GM19099 (cell line): ENCODE results near the gene FBXO38.

ENCODE experiments used
- POLR2A ChIP-seq: IDR thresholded peaks from 3 replicates; pipeline ENCODE4 v1.6.1; 2011; ENCODE audit warnings: low read depth; ENCODE audit not compliant: insufficient read length; ENCODE audit errors: extremely low read depth

Gene FBXO38

GRCh38 chr5:148471379-148471778, 87.6 kb downstream of the FBXO38 start:
- TF ChIP-seq POLR2A = no peak

- no peak for TF ChIP-seq POLR2A
These were observed 90.3 kb downstream of the FBXO38 start for GRCh38 chr5:148474025-148474511.

DNA sequence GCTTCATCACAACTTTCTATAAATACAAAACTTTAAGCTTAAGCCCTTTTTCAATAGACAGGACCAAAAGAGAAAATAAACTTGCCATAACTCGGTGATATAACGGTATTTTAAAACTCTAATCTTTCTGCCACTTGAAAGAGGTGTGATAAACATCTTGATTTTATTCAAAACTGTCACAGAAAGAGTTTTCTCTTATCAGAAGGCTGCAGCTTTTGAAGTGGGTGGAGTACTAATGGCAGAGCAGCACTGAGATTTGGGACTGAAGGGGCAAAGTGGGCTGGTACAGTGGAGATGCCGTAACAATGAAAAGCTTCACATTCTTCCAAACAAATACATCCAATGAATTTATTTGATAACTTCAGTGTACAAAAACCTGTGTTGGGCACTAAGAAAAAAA, 92.5 kb downstream of the FBXO38 start:
- TF ChIP-seq POLR2A = no peak

DNA sequence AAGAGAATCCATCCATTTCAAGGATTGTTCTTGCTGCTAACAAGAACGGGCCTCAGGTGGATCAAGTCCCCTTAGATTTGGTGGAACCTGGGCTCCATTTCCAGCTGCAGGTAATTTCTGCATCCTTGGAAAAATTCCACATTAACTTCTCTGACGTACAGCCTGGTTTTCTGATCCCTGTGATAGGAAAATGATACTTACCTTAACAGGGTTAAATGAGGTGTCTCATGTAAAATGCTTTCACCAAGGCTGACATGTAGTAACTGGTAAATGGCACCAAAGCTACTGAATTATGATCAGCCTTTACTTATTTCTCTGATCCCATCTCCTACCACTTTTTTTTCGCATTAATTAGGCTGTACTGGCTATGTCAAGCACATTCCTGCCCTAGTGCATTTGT, 93.7 kb downstream of the FBXO38 start:
- no peak for TF ChIP-seq POLR2A

DNA sequence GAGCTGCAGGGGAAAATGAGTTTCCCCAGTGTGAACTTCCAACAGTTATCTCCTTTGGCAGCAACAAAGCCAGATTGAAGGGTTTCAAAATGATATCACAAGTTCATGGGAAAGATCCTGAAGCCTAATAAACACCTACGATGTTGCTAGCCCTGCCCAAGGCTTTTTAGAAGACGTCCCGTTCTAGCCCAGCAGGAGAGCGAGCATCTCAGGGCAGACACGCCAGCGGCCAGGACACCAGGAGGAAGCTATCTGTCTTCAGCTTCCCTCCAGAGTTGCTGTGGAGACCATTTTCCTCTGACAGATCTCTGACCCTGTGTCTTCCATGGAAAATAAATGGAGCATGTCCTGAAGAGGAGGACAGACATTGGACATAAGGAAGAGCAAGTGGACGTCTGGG, 98.4 kb downstream of the FBXO38 start:
- no peak for TF ChIP-seq POLR2A

- no peak for TF ChIP-seq POLR2A
These were observed 99.1 kb downstream of the FBXO38 start for GRCh38 chr5:148482697-148483462.

GRCh38 chr5:148483750-148484149, 100.0 kb downstream of the FBXO38 start:
- no peak for TF ChIP-seq POLR2A

- TF ChIP-seq POLR2A = no peak
These were observed 100.9 kb downstream of the FBXO38 start for GRCh38 chr5:148484651-148485050.

DNA sequence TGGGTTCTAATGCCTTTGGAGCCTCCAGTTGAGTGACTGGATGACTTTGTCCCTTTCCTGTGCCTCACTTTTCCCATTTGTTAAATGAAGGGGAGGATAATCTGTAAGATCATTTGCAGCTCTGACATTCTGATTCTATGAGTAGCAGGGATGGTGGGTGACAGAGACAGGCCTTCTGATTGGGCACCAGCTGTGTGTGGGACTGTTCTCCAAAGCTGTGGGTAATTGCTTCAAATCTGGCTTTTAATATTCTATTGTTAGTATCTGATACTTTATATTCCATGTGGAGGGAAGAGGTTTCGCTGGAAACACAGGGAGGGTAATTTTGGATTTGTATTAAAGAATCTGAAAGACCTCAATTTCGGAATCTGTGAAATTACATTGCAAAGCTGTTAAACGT, 102.7 kb downstream of the FBXO38 start:
- TF ChIP-seq POLR2A = no peak

DNA sequence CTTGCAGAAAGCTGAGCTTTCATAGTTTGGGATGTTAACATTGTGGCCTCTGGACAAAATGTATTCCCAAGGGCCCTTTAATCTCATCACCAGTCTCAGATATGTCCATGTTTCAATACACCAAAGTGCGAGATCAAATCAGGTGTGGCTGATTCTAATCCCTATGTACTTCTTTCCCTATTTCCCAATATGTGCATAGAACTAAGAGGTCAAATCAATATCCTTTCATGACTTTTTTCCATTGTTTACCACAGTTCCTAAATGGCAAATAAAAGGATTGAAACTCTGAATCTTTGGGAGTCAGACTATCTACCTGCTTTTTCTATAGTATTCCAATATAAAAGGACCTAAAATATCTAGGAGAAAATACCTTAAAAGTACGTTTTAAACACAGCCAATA, 105.0 kb downstream of the FBXO38 start:
- no peak for TF ChIP-seq POLR2A

- TF ChIP-seq POLR2A = no peak
These were observed 107.4 kb downstream of the FBXO38 start for GRCh38 chr5:148491015-148491792.

DNA sequence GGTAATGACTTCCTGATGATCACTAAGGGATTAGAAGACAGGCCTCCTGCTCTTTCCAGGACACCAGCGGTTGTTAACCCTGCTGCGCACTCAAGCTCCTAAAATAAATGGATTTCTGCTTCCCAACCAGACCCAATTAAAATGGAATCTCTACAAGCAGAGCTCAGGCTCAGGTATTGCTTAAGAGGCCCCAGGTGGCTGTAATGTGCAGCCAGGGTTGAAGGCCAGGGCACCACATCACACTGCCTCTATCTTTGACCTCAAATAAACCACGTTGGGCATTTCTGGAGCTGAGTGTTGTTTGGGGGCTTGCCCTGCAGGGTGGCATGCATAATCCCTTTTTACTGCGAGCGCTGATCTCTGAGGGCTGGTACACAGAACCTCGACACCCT, 108.0 kb downstream of the FBXO38 start:
- TF ChIP-seq POLR2A = no peak

- no peak for TF ChIP-seq POLR2A
These were observed 108.6 kb downstream of the FBXO38 start for GRCh38 chr5:148492351-148492750.
